HepG2 (cell line): Measurements from ENCODE around the gene DNAJB8. TPM values are rescaled to one million over a fixed set of nuclear protein-coding genes. Genes with fewer than 3 reads are reported as not detected.

Source experiments
- ARHGAP35 ChIP-seq: sonication (generic); formaldehyde crosslinking; IDR thresholded peaks from 2 replicates; pipeline ENCODE4 v1.9.0; 2022; ENCODE audit warnings: mild to moderate bottlenecking, inconsistent platforms, moderate library complexity, missing genetic modification reagents, borderline replicate concordance
- ARNT2 ChIP-seq: sonication (generic); formaldehyde crosslinking; IDR thresholded peaks from 2 replicates; pipeline ENCODE4 v1.8.0; 2022; ENCODE audit warnings: mild to moderate bottlenecking, low read depth, missing genetic modification reagents, moderate library complexity
- EED ChIP-seq: sonication (generic); formaldehyde crosslinking; IDR thresholded peaks from 2 replicates; pipeline ENCODE4 v1.5.0; 2020; ENCODE audit warnings: mild to moderate bottlenecking, missing genetic modification reagents
- GATA4 ChIP-seq: sonication (generic); IDR thresholded peaks from 2 replicates; pipeline ENCODE4 v1.6.1; 2016; ENCODE audit warnings: antibody characterized with exemption, low read depth, borderline replicate concordance
- GLMP ChIP-seq: sonication (generic); formaldehyde crosslinking; IDR thresholded peaks from 2 replicates; pipeline ENCODE4 v1.9.0; 2021; ENCODE audit warnings: missing genetic modification reagents, mild to moderate bottlenecking, borderline replicate concordance
- KDM2A ChIP-seq: sonication (generic); formaldehyde crosslinking; IDR thresholded peaks from 2 replicates; pipeline ENCODE4 v1.4.0; 2020; ENCODE audit warnings: low read depth, missing genetic modification reagents, borderline replicate concordance
- LBX2 ChIP-seq: sonication (generic); formaldehyde crosslinking; IDR thresholded peaks from 2 replicates; pipeline ENCODE4 v1.5.0; 2020; ENCODE audit warnings: missing genetic modification reagents, mild to moderate bottlenecking, borderline replicate concordance
- MXI1 ChIP-seq: IDR thresholded peaks from 3 replicates; pipeline ENCODE4 v1.6.1; 2012; ENCODE audit warnings: low read depth, low read length, inconsistent platforms, borderline replicate concordance
- NFE2L2 ChIP-seq: fragments of 150-350 bp; IDR thresholded peaks from 2 replicates; pipeline ENCODE4 v1.6.1; 2014; ENCODE audit warnings: low read length
- NR1H2 ChIP-seq: sonication (generic); formaldehyde crosslinking; IDR thresholded peaks from 2 replicates; pipeline ENCODE4 v1.8.1; 2022; ENCODE audit warnings: low read depth, missing genetic modification reagents, borderline replicate concordance
- REST ChIP-seq, 2 experiments: IDR thresholded peaks; 2 replicates each; pipeline ENCODE4 v1.6.1; 2011 to 2012; ENCODE audit warnings: low read length in 2 of 2, borderline replicate concordance in 1 of 2, low read depth in 1 of 2, mild to moderate bottlenecking in 1 of 2, moderate library complexity in 1 of 2
- SP4 ChIP-seq: sonication (generic); formaldehyde crosslinking; IDR thresholded peaks from 2 replicates; pipeline ENCODE4 v1.8.1; 2023; ENCODE audit warnings: mild to moderate bottlenecking, missing genetic modification reagents
- ZBTB21 ChIP-seq: sonication (generic); formaldehyde crosslinking; IDR thresholded peaks from 2 replicates; pipeline ENCODE4 v1.4.0; 2020; ENCODE audit warnings: missing genetic modification reagents
- ZFP36 ChIP-seq: fragments of 150-350 bp; IDR thresholded peaks from 2 replicates; pipeline ENCODE4 v1.6.1; 2018; ENCODE audit warnings: borderline replicate concordance, low read length, low read depth; ENCODE audit not compliant: partially characterized antibody
- ZHX1 ChIP-seq: sonication (generic); formaldehyde crosslinking; IDR thresholded peaks from 2 replicates; pipeline ENCODE4 v1.8.1; 2022; ENCODE audit warnings: low read depth, mild to moderate bottlenecking, missing genetic modification reagents
- ZNF451 ChIP-seq: sonication (generic); formaldehyde crosslinking; IDR thresholded peaks from 2 replicates; pipeline ENCODE4 v1.5.0; 2020; ENCODE audit warnings: mild to moderate bottlenecking, missing genetic modification reagents
- ZNF605 ChIP-seq: sonication (generic); formaldehyde crosslinking; IDR thresholded peaks from 2 replicates; pipeline ENCODE4 v1.8.0; 2022; ENCODE audit warnings: mild to moderate bottlenecking, missing genetic modification reagents
- ZNF709 ChIP-seq: sonication (generic); formaldehyde crosslinking; IDR thresholded peaks from 2 replicates; pipeline ENCODE4 v1.5.0; 2020; ENCODE audit warnings: mild to moderate bottlenecking, missing genetic modification reagents
- ZNF891 ChIP-seq: sonication (generic); formaldehyde crosslinking; IDR thresholded peaks from 2 replicates; pipeline ENCODE4 v1.5.0; 2020; ENCODE audit warnings: mild to moderate bottlenecking, missing genetic modification reagents
- polyA plus RNA-seq, 8 experiments: library from polyadenylated mRNA; depleted of rRNA in 3 of 8; stranded (reverse) in 7 of 8; unstranded in 1 of 8; fragments of >200 nt; fragmentation: Illumina TruSeq in 4 of 8; extraction: Trizol in 4 of 8; gene quantifications; 2 replicates each; pipeline versions ENCODE4 v1.2.1 to v1.2.3, GENCODE V29; 2011 to 2016; ENCODE audit warnings: low read depth in 4 of 8, missing spikeins in 1 of 8, mixed read lengths in 1 of 8; ENCODE audit not compliant: insufficient read depth in 1 of 8
- total RNA-seq, 5 experiments: library from RNA; depleted of rRNA; stranded (reverse); fragments of >200 nt; fragmentation: Illumina TruSeq; extraction: Trizol; gene quantifications; 2 replicates each; pipeline ENCODE4 v1.2.3, GENCODE V29; 2016; ENCODE audit warnings: low read depth in 1 of 5

Gene DNAJB8
- total and polyA plus RNA-seq, 2 of the 13 experiments (the other 11 are each of a cell fraction or from before 2014, with no cell fraction given): not detected

- TF ChIP-seq REST (IDR thresholded peaks at IDR 0.05; ENCODE audit: borderline replicate concordance in 1 of 2, low read depth in 1 of 2, low read length in 2 of 2): no peak
- no peak; the same call in 1 of the 2 replicates for TF ChIP-seq LBX2 (CRISPR knock-in tag)
- TF ChIP-seq ZNF709 (CRISPR knock-in tag): 0 out of 2 replicates have a peak, but pooled peaks have one; percentile 5
- peak; percentile 73 for TF ChIP-seq ZNF891
- TF ChIP-seq KDM2A (CRISPR knock-in tag): peak; percentile 25; the same call in 1 of the 2 replicates
- TF ChIP-seq GATA4: 0 out of 2 replicates have a peak, but pooled peaks have one; percentile 36
- no peak for TF ChIP-seq NFE2L2
- TF ChIP-seq NR1H2 (CRISPR knock-in tag): no peak
- no peak for TF ChIP-seq MXI1
- no peak for TF ChIP-seq ZFP36
- no peak for TF ChIP-seq SP4
- TF ChIP-seq ARNT2 (CRISPR knock-in tag): peak; percentile 59; the same call in 1 of the 2 replicates
- 0 out of 2 replicates have a peak, but pooled peaks have one; percentile 48 for TF ChIP-seq ZHX1 (CRISPR knock-in tag)
- no peak for TF ChIP-seq EED
- peak; percentile 16; the same call in 1 of the 2 replicates for TF ChIP-seq ZNF605 (CRISPR knock-in tag)
- 0 out of 2 replicates have a peak, but pooled peaks have one; percentile 41 for TF ChIP-seq ARHGAP35 (CRISPR knock-in tag)
- no peak for TF ChIP-seq ZBTB21 (CRISPR knock-in tag)
- TF ChIP-seq GLMP (CRISPR knock-in tag): no peak
- TF ChIP-seq ZNF451 (CRISPR knock-in tag): 0 out of 2 replicates have a peak, but pooled peaks have one; percentile 35
Measured at GRCh38 chr3:128487813-128488635, 21.3 kb upstream of the DNAJB8 start (continued).
